ENCODE results near the gene NAGA.
A peak's percentile ranks its signal among the peaks of the same experiment; 100 is the strongest.

NAGA gene

DNA sequence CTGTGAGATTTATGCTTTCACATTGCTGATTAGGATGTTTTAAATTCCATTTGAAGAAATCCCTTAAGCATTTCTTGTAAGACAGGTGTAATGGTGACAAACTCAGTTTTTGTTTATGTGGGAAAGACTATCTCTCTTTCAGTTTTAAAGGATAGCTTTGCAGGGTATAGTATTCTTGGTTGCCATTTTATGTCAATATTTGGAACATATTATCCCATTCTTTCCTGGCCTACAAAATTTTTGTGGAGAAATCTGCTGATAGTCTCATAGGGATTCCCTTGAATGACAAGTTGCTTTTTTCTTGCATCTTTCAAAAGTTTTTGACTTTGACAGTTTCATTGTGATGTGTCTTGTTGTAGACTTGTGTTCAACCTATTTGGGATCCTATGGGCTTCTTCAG, 28.8 kb downstream of the NAGA start:
- Histone ChIP-seq H3K4me2 (no peak overlapping the region), H3K9ac (no peak overlapping the region), H3K4me3 (no peak overlapping the region), H3K36me3 (peaks cover 0 to 32% (median 10%) of the 10 kb centered on the region in 11 experiments; a peak in 15 of 22 replicates), H3K4me1 (peaks cover 0 to 14% (median 0%) of the 10 kb centered on the region in 10 experiments; a peak in 5 of 20 replicates), H3K9me3 (replicated peaks in 1 of 11) (peaks cover 30 to 48% (median 38%) of the 10 kb centered on the region in 11 experiments), H4K20me1 (no peaks in the 10 kb centered on the region), H3K27me3 (no peaks in the 10 kb centered on the region), H3K27ac (no peak overlapping the region)
- no peak for TF ChIP-seq Cebpa-rat (IDR thresholded peaks at IDR 0.05)

DNA sequence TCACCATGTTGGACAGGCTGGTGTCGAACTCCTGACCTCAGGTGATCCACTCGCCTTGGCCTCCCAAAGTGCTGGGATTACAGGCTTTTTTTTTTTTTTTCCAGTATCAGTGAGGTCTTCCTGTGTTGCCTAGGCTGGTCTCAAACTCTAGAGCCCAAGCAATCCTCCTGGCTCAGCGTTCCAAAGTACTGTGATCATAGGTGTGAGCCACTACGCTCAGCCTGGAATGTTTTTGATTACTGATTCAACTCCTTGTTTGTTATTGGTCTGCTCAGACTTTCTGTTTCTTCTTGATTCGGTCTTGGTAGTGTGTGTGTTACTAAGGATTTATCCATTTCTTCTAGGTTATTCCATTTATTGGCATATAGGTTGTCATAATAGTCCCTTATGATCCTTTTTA, 31.3 kb downstream of the NAGA start:
- H3K4me2 ChIP-seq = peak overlapping the region in 1 of 11 experiments; percentile 47; a peak in 1 of 22 replicates

DNA sequence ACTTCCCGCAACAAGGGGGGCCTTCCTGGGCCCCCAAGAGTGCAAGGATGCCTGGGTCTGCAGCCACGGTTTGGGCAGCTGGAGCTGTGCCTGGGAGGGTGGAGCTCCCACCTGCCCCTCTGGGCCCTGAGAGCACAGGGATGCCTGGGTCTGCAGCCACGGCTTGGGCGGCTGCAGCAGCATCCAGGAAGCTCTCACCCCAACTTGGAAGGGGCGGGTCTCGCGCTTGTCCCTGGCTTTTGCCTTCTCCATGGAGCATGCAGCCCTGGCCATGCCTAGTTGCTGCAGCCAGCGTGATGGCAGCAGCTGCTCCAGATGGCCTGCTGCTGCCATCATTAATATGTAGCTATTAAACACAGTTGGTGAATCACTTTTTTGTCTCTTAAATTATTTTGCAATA, 35.4 kb downstream of the NAGA start:
- no peaks in the 10 kb centered on the region for H4K20me1 ChIP-seq
- H3K4me3 ChIP-seq = no peak overlapping the region
- peaks cover 31 to 51% (median 38%) of the 10 kb centered on the region in 11 experiments for H3K9me3 ChIP-seq (replicated peaks in 1 of 11)
- H3K27me3 ChIP-seq = no peaks in the 10 kb centered on the region
- peaks cover 10 to 17% (median 13%) of the 10 kb centered on the region in 11 experiments; a peak in 13 of 22 replicates for H3K36me3 ChIP-seq
- H3K4me2 ChIP-seq = no peak overlapping the region
- TF ChIP-seq Cebpa-rat (IDR thresholded peaks at IDR 0.05) = no peak
- H3K4me1 ChIP-seq = peaks cover 0 to 32% (median 0%) of the 10 kb centered on the region in 10 experiments; a peak in 5 of 20 replicates
- no peak overlapping the region for H3K9ac ChIP-seq
- no peak overlapping the region for H3K27ac ChIP-seq

More for the DNA sequence above, 31.3 kb downstream of the NAGA start:
- Histone ChIP-seq H3K36me3 (peaks cover 0 to 28% (median 10%) of the 10 kb centered on the region in 11 experiments; a peak in 15 of 22 replicates), H3K27me3 (no peaks in the 10 kb centered on the region), H3K9me3 (replicated peaks in 1 of 11) (peaks cover 43 to 65% (median 50%) of the 10 kb centered on the region in 11 experiments), H3K4me3 (no peak overlapping the region), H3K4me1 (peaks cover 0 to 14% (median 0%) of the 10 kb centered on the region in 10 experiments; a peak in 5 of 20 replicates), H3K9ac (no peak overlapping the region), H3K27ac (no peak overlapping the region), H4K20me1 (no peaks in the 10 kb centered on the region)
- TF ChIP-seq Cebpa-rat (IDR thresholded peaks at IDR 0.05) = no peak

DNA sequence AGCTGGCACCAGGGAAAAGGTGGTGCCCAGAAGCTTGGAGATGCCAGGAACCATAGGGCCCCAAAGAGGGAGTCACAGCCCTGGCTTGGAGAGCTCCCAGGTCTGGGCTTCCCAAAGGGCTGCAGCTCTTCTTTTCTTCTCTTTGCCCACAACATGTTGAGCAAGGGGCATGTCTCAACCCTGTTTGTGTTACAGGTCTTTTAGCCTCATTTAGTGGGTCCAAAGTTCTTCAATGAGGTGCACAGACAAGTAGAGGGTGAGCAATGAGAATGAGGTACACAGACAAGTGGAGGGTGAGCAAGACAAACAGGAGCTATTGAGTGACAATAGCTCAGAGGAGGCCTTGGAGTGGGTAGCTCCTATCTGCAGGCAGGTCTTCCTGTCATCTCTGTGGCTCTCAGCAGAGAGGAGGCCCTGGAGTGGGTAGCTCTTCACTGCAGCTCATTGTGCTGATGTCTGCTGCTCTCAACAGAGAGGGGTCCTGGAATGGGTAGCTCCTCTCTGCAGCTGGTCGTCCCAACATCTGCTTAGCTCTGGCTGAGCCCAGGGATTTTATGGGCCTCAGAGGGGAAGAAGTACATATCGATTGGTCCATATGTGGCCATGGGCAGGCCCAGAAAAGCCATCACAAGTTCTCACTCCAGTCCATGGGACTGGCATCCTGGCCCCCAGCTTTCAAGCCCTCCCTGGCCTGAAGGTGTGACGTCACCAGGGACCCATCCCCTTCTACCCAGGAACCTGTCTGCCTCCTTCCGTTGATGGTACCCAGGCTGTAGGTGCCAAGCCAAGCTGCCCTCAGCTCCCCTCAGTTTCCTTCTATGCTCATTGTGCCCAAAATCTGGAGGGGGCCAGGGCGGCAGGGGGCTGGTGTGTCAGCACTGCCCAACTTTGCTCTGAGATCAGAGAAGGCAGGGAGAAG, 37.1 kb downstream of the NAGA start:
- H3K9me3 ChIP-seq (replicated peaks in 1 of 11) = peaks cover 31 to 45% (median 38%) of the 10 kb centered on the region in 11 experiments
- TF ChIP-seq Cebpa-rat (IDR thresholded peaks at IDR 0.05) = no peak

DNA sequence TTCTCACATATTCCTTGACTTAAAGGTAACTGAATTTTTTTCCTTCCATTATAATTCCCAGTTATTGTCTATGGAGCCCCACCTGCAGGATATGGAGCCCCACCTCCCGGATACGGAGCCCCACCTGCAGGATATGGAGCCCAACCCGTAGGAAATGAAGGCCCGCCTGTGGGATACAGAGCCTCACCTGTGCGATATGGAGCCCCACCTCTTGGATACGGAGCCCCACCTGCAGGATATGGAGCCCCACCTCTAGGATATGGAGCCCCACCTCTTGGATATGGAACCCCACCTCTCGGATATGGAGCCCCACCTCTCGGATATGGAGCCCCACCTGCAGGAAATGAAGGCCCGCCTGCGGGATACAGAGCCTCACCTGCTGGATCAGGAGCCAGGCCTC, 43.9 kb downstream of the NAGA start:
- no peak for TF ChIP-seq Cebpa-rat (IDR thresholded peaks at IDR 0.05)
- no peak overlapping the region for H3K4me2 ChIP-seq
- H4K20me1 ChIP-seq = no peaks in the 10 kb centered on the region
- no peaks in the 10 kb centered on the region for H3K27me3 ChIP-seq
- 0 out of 22 replicates have a peak, but pooled peaks cover 0 to 4% (median 0%) of the 10 kb centered on the region in 11 experiments for H3K9me3 ChIP-seq (replicated peaks in 1 of 11)
- no peak overlapping the region for H3K9ac ChIP-seq
- no peak overlapping the region for H3K27ac ChIP-seq
- no peak overlapping the region for H3K4me3 ChIP-seq
- no peaks in the 10 kb centered on the region for H3K36me3 ChIP-seq
- peaks cover 0 to 36% (median 4%) of the 10 kb centered on the region in 10 experiments; a peak in 12 of 20 replicates for H3K4me1 ChIP-seq

More for the DNA sequence above, 37.1 kb downstream of the NAGA start:
- Histone ChIP-seq H3K4me2 (no peak overlapping the region), H3K36me3 (peaks cover 10 to 17% (median 13%) of the 10 kb centered on the region in 11 experiments; a peak in 13 of 22 replicates), H3K9ac (no peak overlapping the region), H3K4me3 (peak overlapping the region in 3 of 10 experiments; percentile 14 to 22 (median 21); a peak in 3 of 20 replicates), H3K27me3 (no peaks in the 10 kb centered on the region), H3K27ac (no peak overlapping the region), H4K20me1 (no peaks in the 10 kb centered on the region), H3K4me1 (peaks cover 0 to 19% (median 0%) of the 10 kb centered on the region in 10 experiments; a peak in 4 of 20 replicates)

DNA sequence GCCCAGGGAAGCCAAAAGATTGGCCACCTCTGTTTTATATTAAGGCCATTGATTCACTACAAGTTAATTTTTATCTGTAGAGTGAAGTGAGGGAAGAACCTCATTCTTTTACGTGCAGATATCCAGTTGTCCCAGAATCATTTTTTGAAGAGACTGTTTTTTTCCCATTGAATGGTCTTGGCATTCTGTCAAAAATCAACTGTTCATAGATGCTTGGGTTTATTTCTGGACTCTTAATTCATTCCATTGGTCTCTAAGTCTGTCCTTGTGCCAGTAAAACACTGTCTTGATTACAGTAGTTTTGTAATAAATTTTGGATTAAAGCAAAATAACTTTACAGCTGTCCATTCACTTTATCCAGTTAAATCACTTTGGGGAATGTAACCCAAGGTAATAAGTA, 45.2 kb downstream of the NAGA start:
- no peaks in the 10 kb centered on the region for H4K20me1 ChIP-seq
- TF ChIP-seq Cebpa-rat (IDR thresholded peaks at IDR 0.05) = no peak
- H3K36me3 ChIP-seq = no peaks in the 10 kb centered on the region
- H3K9me3 ChIP-seq (replicated peaks in 1 of 11) = 0 out of 22 replicates have a peak, but pooled peaks cover 0 to 4% (median 0%) of the 10 kb centered on the region in 11 experiments
- no peaks in the 10 kb centered on the region for H3K27me3 ChIP-seq
- H3K4me2 ChIP-seq = no peak overlapping the region
- H3K9ac ChIP-seq = no peak overlapping the region
- no peak overlapping the region for H3K4me3 ChIP-seq
- H3K4me1 ChIP-seq = peaks cover 0 to 24% (median 4%) of the 10 kb centered on the region in 10 experiments; a peak in 12 of 20 replicates
- no peak overlapping the region for H3K27ac ChIP-seq

DNA sequence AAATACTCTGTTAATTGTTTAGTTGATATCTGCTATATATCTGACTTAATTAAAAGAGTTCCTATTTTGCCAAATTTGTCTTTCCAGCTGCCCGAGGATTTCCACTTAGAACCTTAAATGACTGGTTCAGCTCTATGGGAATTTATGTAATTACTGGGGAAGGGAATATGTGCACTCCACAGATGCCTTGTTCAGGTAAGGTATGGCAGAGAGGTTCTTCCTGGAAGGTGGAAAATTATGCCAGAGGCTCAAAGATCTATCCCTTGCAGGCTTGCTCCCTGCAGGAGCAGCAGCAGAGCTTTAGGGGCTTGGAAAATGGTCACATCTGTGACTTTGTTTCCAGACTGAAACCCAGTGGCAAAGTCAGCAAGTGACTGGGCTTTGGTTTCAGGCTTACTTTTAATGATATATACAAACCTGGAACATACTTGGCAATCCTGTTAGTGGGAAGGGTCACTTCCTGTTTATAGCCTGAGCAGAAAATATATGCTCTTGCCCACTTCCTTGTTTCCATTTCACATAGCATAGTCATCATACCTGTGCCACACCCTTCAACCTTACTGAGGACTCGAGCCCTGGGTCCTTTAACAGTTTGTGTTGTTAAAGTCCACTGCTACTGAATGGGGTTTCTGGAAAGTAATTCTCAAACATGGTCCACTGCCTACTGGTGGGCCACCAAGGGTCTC, 48.3 kb downstream of the NAGA start:
- Histone ChIP-seq H3K4me3 (no peak overlapping the region), H3K36me3 (no peaks in the 10 kb centered on the region), H3K27me3 (no peaks in the 10 kb centered on the region), H3K4me1 (peaks cover 0 to 24% (median 4%) of the 10 kb centered on the region in 10 experiments; a peak in 12 of 20 replicates), H4K20me1 (no peaks in the 10 kb centered on the region), H3K9me3 (replicated peaks in 1 of 11) (0 out of 22 replicates have a peak, but pooled peaks cover 0 to 4% (median 0%) of the 10 kb centered on the region in 11 experiments), H3K9ac (no peak overlapping the region), H3K27ac (no peak overlapping the region), H3K4me2 (peak overlapping the region in 5 of 11 experiments; percentile 45 to 66 (median 59); a peak in 11 of 22 replicates)
- no peak for TF ChIP-seq Cebpa-rat (IDR thresholded peaks at IDR 0.05)

DNA sequence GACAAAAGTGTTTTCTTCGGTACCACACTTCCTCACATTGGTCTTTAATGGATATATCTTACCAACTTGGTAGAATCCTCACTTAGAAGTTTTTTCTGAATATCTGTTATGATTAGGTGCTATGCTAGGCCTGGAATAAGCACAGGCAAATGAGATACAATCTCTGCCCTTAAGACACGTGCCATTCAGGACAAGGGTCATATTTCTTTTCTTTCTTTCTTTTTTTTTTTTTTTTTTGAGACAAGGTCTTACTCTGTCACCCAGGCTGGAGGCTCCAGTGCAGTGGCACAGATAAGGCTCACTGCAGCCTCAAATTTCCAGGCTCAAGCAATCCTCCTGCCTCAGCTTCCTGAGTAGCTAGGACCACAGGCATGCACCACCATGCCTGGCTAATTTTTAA, 49.0 kb downstream of the NAGA start:
- H3K9me3 ChIP-seq (replicated peaks in 1 of 11) = 0 out of 22 replicates have a peak, but pooled peaks cover 0 to 4% (median 0%) of the 10 kb centered on the region in 11 experiments
- no peak overlapping the region for H3K27ac ChIP-seq
- no peak overlapping the region for H3K9ac ChIP-seq
- H3K4me1 ChIP-seq = peaks cover 0 to 24% (median 4%) of the 10 kb centered on the region in 10 experiments; a peak in 12 of 20 replicates
- H3K4me2 ChIP-seq = no peak overlapping the region; a peak in 1 of 22 replicates
- H3K4me3 ChIP-seq = no peak overlapping the region
- no peaks in the 10 kb centered on the region for H3K36me3 ChIP-seq
- no peak for TF ChIP-seq Cebpa-rat (IDR thresholded peaks at IDR 0.05)
- no peaks in the 10 kb centered on the region for H4K20me1 ChIP-seq
- no peaks in the 10 kb centered on the region for H3K27me3 ChIP-seq

Measured in BLaER1 treated with 17β-estradiol and CSF1 and Interleukin-3, amounts not matched to agents 10 nM and 100 nM (cell line).